WERI-Rb-1 (cell line): Measurements from ENCODE around the gene GPHN.
"Not testable (repeated sequence)": the region's sequence is repeated elsewhere in the genome, so short reads cannot be mapped to it uniquely, and the experiment has no call there.

Source experiments
- DNase-seq: peaks from one replicate; pipeline ENCODE4 v3.0.0-alpha.2; 2020
- H3K27ac ChIP-seq: fragments of 250-450 bp; sonication (Bioruptor Pico); 2 replicates; pipeline ENCODE4 v1.5.1; 2020; ENCODE audit warnings: mild to moderate bottlenecking, moderate library complexity
- H3K27me3 ChIP-seq: fragments of 250-450 bp; sonication (Bioruptor Pico); 2 replicates; pipeline ENCODE4 v1.5.1; 2021; ENCODE audit warnings: mild to moderate bottlenecking, low read depth, moderate library complexity; ENCODE audit not compliant: insufficient read depth, severe bottlenecking
- H3K36me3 ChIP-seq: fragments of 250-450 bp; sonication (Bioruptor Pico); 2 replicates; pipeline ENCODE4 v1.5.1; 2020; ENCODE audit warnings: mild to moderate bottlenecking, moderate library complexity
- H3K4me3 ChIP-seq: 2 replicates; pipeline ENCODE4 v1.5.1; 2011; ENCODE audit warnings: low read depth, mild to moderate bottlenecking, control low read depth, low read length
- H3K9me3 ChIP-seq: fragments of 250-450 bp; sonication (Bioruptor Pico); 2 replicates; pipeline ENCODE4 v1.5.1; 2021; ENCODE audit warnings: mild to moderate bottlenecking, moderate library complexity; ENCODE audit not compliant: severe bottlenecking
- TF ChIP-seq, protein P1 (sequence below): IDR thresholded peaks from 2 replicates; pipeline ENCODE4 v1.5.1; 2011; ENCODE audit warnings: low read depth, mild to moderate bottlenecking, control low read depth, inconsistent platforms, low read length

Gene GPHN

DNA sequence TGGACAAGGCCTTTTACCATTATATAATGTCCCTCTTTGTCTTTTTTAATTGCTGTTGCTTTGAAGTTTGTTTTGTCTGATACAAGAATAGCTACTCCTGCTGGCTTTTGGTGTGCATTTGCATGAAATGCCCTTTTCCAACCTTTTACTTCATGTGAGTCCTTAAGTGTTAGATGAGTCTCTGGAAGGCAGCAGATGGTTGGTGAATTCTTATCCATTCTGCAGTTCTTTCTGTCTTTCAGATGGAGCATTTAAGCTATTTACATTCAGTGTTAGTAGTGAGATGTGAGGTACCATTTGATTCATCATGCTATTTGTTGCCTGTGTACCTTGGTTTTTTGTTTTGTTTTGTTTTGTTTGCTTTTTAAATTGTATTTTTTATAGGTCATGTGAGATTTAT, 208.3 kb downstream of the GPHN start:
- no peak for DNase-seq

DNA sequence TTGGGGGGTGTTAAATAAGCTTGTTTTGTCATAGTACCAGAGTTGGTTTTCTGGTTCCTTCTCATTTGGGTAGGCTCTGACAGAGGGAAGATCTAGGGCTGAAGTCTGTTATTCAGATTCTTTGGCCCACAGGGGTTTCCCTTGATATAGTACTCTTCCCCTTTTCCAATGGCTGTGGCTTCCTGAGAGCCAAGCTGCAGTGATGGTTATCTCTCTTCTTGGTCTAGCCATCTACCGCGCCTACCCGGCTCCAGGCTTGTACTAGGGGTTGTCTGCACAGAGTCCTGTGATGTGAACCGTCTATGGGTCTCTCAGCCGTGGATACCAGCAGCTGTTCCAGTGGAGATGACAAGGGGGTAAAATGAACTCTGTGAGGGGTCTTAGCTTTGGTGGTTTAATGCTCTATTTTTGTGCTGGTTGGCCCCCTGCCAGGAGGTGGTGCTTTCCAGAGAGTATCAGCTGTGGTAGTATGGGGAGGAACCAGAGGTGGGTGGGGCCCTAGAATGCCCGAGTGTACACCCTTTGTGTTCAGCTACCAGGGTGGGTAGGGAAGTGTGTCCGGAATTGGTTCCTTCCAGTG, 209.7 kb downstream of the GPHN start:
- no peaks in the 10 kb centered on the region for H3K36me3 ChIP-seq
- no peaks in the 10 kb centered on the region for H3K27me3 ChIP-seq
- H3K27ac ChIP-seq = no peak overlapping the region
- TF ChIP-seq, protein P1, sequence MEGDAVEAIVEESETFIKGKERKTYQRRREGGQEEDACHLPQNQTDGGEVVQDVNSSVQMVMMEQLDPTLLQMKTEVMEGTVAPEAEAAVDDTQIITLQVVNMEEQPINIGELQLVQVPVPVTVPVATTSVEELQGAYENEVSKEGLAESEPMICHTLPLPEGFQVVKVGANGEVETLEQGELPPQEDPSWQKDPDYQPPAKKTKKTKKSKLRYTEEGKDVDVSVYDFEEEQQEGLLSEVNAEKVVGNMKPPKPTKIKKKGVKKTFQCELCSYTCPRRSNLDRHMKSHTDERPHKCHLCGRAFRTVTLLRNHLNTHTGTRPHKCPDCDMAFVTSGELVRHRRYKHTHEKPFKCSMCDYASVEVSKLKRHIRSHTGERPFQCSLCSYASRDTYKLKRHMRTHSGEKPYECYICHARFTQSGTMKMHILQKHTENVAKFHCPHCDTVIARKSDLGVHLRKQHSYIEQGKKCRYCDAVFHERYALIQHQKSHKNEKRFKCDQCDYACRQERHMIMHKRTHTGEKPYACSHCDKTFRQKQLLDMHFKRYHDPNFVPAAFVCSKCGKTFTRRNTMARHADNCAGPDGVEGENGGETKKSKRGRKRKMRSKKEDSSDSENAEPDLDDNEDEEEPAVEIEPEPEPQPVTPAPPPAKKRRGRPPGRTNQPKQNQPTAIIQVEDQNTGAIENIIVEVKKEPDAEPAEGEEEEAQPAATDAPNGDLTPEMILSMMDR = no peak
- no peak overlapping the region for H3K4me3 ChIP-seq
- no peak for DNase-seq
- H3K9me3 ChIP-seq = no peaks in the 10 kb centered on the region

More for the DNA sequence above, 208.3 kb downstream of the GPHN start:
- Histone ChIP-seq H3K27ac (no peak overlapping the region), H3K4me3 (no peak overlapping the region), H3K27me3 (no peaks in the 10 kb centered on the region), H3K9me3 (no peaks in the 10 kb centered on the region), H3K36me3 (no peaks in the 10 kb centered on the region)
- TF ChIP-seq, protein P1 = no peak

DNA sequence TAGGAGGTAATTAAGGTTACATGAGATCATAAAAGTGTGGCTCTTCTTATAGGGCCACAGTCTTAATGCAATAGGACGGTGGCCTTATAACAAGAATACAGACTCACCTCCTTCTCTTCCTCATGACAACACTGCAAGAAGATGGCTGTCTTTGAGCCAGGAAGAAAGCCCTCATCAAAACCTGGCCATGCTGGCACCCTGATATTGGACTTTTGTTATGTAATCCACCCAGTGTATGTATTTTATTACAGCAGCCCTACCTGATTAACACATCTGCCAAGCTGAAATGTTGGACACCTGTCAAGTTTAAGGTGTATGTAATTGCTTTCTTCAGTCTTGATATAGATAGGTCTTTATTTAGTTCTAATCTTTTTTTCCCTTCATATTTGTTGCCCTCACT, 217.0 kb downstream of the GPHN start:
- TF ChIP-seq, protein P1 = no peak
- Histone ChIP-seq H3K27me3 (no peaks in the 10 kb centered on the region), H3K4me3 (no peak overlapping the region), H3K36me3 (no peaks in the 10 kb centered on the region), H3K27ac (no peak overlapping the region), H3K9me3 (peaks cover 3% of the 10 kb centered on the region)
- DNase-seq = no peak

DNA sequence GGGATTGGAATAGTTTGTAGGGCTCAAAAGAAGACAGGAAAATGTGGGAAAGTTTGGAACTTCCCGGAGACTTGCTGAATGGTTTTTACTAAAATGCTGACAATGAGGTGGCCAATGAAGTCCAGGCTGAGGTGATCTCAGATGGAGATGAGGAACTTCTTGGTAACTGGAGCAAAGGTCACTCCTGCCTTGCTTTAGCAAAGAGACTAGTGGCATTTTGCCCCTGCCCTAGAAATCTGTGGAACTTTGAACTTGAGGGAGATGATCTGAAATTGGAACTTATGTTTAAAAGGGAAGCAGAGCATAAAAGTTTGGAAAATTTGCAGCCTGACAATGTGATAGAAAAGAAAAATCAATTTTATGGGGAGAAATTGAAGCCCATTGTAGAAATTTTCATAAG, 223.4 kb downstream of the GPHN start:
- not testable (repeated sequence) for H3K4me3 ChIP-seq, H3K9me3 ChIP-seq, DNase-seq, H3K27ac ChIP-seq, H3K27me3 ChIP-seq, H3K36me3 ChIP-seq

DNA sequence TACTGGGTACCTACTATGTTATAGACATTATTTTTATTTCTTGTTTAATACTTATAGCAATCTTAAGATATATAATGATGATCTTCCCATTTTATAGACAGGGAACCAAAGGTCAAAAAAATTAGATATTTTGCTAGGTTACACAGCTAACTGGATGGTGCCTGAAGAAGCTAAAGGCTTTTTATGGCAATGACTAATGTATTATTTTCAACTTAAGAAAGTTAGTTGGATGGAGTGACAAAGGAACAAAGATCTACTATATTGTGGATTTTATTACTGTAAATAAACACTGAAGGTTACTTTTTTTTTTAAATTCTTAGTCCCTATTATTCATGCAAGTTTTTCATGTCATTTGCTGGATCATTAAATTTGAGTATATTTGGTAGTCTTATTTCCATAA, 227.9 kb downstream of the GPHN start:
- Histone ChIP-seq H3K27ac (no peak overlapping the region), H3K4me3 (no peak overlapping the region), H3K9me3 (peaks cover 2% of the 10 kb centered on the region), H3K36me3 (no peaks in the 10 kb centered on the region), H3K27me3 (no peaks in the 10 kb centered on the region)
- TF ChIP-seq, protein P1 = no peak
- no peak for DNase-seq

DNA sequence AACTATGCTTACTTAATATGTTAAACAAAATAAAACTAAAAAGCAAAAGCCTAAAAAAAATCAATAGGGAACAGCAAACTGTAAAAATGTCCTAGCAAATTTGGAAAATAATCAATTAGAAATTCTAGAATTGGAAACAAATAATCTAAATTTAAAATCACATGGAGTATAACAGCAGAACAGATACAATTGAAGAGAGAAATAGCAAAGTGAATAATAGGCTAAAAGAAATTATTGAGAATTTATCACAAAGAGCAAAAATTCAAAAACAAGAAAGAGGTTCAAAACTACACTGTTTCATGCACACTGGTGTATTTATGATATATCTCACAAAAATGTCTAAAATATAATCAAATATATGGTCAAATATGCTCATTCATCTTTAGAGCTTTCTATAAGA, 231.9 kb downstream of the GPHN start:
- TF ChIP-seq, protein P1 = no peak
- Histone ChIP-seq H3K27ac (no peak overlapping the region), H3K27me3 (no peaks in the 10 kb centered on the region), H3K36me3 (no peaks in the 10 kb centered on the region), H3K4me3 (no peak overlapping the region), H3K9me3 (peaks cover 2% of the 10 kb centered on the region)
- DNase-seq = no peak
